Subcutaneous adipose tissue (tissue), 4 donors: ENCODE results near the gene NLRP4. TPM values are rescaled to one million over a fixed set of nuclear protein-coding genes. Genes with fewer than 3 reads are reported as not detected.

Source experiments
- total RNA-seq, 4 donors: library from RNA; depleted of rRNA; stranded (reverse); fragments of >200 nt; gene quantifications; one replicate each; pipeline ENCODE4 v1.1.0, GENCODE V29; 2016
- TF ChIP-seq, protein P1 (sequence below): fragments of 450-650 bp; IDR thresholded peaks from one replicate; pipeline ENCODE4 v1.5.1; 2016; ENCODE audit warnings: low read depth, mild to moderate bottlenecking, control low read depth, antibody characterized with exemption, moderate library complexity

Gene NLRP4
- total RNA-seq, 4 donors from 2014 or later, result not detected

DNA sequence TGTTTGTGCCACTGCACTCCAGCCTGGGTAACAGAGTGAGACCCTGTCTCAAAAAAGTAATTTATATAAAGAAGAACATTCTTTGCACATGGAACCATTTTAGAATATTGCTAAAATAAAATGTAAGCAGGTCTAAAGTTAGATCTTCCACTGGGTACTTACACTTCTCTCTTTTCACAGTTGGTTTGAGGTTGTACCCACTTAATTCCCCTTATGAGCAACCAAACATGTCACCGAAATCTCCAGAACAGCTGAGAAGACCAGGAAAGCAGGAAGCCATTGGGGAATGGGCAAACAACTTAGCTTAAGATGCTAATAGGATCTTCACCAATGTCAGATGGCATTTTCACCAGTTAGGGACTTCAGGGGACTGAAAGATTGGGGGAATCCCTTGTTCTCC is 18.8 kb downstream of the NLRP4 start:
- TF ChIP-seq, protein P1, sequence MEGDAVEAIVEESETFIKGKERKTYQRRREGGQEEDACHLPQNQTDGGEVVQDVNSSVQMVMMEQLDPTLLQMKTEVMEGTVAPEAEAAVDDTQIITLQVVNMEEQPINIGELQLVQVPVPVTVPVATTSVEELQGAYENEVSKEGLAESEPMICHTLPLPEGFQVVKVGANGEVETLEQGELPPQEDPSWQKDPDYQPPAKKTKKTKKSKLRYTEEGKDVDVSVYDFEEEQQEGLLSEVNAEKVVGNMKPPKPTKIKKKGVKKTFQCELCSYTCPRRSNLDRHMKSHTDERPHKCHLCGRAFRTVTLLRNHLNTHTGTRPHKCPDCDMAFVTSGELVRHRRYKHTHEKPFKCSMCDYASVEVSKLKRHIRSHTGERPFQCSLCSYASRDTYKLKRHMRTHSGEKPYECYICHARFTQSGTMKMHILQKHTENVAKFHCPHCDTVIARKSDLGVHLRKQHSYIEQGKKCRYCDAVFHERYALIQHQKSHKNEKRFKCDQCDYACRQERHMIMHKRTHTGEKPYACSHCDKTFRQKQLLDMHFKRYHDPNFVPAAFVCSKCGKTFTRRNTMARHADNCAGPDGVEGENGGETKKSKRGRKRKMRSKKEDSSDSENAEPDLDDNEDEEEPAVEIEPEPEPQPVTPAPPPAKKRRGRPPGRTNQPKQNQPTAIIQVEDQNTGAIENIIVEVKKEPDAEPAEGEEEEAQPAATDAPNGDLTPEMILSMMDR, result no peak

DNA sequence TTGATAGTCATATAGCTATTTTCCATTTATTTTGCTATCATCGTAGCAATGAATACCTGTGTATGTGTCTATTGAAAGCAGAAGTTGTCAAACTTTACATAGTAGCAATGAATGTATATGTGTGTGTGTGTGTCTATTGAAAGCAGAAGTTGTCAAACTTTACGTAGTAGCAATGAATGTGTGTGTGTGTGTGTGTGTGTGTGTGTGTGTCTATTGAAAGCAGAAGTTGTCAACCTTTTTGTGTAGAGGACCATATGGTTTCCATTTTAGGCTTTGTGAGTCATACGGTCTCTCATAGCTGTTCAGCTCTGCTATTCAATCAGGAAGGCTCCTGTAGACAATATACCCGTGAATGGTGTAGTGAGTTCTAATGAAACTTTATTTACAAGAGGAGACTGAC is 20.8 kb downstream of the NLRP4 start:
- TF ChIP-seq, protein P1, result no peak

DNA sequence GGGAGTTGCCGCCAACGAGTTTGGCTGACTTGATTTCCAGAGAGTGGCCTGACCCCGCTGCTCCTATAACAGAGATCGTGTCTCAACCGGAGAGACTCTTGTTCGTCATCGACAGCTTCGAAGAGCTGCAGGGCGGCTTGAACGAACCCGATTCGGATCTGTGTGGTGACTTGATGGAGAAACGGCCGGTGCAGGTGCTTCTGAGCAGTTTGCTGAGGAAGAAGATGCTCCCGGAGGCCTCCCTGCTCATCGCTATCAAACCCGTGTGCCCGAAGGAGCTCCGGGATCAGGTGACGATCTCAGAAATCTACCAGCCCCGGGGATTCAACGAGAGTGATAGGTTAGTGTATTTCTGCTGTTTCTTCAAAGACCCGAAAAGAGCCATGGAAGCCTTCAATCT is 21.6 kb downstream of the NLRP4 start:
- TF ChIP-seq, protein P1, result no peak

DNA sequence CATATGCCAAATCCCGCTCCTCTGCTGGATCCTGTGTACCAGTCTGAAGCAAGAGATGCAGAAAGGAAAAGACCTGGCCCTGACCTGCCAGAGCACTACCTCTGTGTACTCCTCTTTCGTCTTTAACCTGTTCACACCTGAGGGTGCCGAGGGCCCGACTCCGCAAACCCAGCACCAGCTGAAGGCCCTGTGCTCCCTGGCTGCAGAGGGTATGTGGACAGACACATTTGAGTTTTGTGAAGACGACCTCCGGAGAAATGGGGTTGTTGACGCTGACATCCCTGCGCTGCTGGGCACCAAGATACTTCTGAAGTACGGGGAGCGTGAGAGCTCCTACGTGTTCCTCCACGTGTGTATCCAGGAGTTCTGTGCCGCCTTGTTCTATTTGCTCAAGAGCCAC is 22.1 kb downstream of the NLRP4 start:
- TF ChIP-seq, protein P1, result no peak

DNA sequence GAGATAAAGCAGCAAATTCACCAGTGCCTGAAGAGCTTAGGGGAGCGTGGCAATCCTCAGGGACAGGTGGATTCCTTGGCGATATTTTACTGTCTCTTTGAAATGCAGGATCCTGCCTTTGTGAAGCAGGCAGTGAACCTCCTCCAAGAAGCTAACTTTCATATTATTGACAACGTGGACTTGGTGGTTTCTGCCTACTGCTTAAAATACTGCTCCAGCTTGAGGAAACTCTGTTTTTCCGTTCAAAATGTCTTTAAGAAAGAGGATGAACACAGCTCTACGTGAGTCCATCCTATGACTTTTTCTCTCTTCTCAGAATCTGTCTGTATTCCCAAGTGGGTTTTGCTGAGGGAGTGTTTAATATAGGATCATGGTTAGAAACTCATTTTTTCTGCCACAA is 22.6 kb downstream of the NLRP4 start:
- TF ChIP-seq, protein P1, result no peak

DNA sequence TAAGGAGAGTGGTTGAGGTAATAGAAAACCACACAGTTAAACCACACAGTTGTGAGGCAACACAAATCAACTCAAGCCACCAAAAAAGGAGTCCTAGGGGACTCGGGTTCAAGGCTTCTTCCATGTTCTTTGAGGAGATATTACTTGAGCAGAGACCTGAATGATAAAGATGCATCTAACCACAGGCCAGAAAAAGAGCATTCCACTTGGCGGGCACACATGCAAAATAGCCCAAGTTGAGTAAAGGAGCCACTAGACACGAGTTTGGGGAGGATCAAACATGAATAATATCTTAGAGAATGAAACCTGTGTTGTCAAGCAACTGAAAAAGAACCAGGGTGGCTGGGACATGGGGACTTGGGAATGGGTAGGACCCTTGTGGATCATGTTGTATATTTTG is 30.2 kb downstream of the NLRP4 start:
- TF ChIP-seq, protein P1, result no peak

DNA sequence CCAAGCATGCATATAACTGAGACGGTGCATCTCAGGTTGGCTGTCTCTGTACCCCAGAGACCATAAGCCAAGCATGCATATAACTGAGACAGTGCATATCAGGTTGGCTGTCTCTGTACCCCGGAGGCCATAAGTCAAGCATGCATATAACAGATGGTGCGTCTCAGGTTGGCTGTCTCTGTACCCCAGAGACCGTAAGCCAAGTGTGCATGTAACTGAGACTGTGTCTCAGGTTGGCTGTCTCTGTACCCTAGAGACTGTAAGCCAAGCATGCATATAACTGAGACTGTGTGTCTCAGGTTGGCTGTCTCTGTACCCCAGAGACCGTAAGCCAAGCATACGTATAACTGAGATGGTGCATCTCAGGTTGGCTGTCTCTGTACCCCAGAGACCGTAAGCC is 30.8 kb downstream of the NLRP4 start:
- TF ChIP-seq, protein P1, result no peak
